PC-3 (cell line): ENCODE data around the gene GSN.

ENCODE experiments used
- CTCF ChIP-seq: fragments of 300-600 bp; sonication (generic); conservative IDR thresholded peaks from 2 replicates; pipeline ENCODE4 v1.5.1; 2017; ENCODE audit warnings: antibody characterized with exemption, low read depth, mild to moderate bottlenecking, low read length
- EZH2 ChIP-seq: fragments of 300-600 bp; sonication (generic); IDR thresholded peaks from one replicate; pipeline ENCODE4 v1.6.1; 2017; ENCODE audit warnings: antibody characterized with exemption, mild to moderate bottlenecking, low read length; ENCODE audit not compliant: unreplicated experiment
- EZH2phosphoT487 ChIP-seq: fragments of 300-600 bp; sonication (generic); IDR thresholded peaks from 2 replicates; pipeline ENCODE4 v1.6.1; 2018; ENCODE audit warnings: mild to moderate bottlenecking, antibody characterized with exemption, low read length, borderline replicate concordance

GRCh38 chr9:121333950-121334773 is 66.2 kb downstream of the GSN start:
- TF ChIP-seq CTCF (no peak), EZH2 (no peak), EZH2phosphoT487 (no peak)
